ENCODE measurements around the gene TMEM239. TPM values are rescaled to one million over a fixed set of nuclear protein-coding genes. Genes with fewer than 3 reads are reported as not detected.

Gene TMEM239
- total RNA-seq (2022; extraction: Qiagen RNA extraction), result not detected in 5 replicates

DNA sequence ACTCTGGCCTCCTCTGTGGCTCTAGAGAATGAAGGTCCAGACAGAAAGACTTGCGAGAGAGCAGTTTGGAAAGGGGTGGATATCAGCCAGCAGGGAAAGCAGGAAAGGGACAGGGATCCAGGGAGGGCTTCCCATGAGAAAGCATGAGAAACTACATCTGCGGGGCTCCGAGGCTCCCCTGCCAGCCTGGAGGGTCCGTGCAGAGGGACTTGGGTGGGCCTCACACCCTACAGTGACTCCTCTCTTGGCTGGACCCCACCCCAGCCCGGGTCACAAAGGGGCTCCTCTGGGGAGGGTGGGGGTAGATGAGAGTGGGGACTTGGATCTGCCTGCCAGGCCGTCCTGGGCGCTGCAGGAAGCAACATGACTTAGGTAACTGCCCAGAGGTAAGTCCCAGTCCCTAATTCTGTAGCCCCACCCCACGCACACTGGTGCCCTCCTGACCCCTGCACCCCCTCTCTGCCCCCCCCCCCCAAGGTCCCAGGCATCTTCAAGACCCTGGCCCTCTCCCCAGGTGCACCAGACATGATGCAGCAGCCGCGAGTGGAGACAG is at the start of gene TMEM239:
TSS of gene TMEM239 (plus strand) at position 335 of the 553 bp plus-strand sequence. CDS start at position 526, 191 bp downstream.

DNA sequence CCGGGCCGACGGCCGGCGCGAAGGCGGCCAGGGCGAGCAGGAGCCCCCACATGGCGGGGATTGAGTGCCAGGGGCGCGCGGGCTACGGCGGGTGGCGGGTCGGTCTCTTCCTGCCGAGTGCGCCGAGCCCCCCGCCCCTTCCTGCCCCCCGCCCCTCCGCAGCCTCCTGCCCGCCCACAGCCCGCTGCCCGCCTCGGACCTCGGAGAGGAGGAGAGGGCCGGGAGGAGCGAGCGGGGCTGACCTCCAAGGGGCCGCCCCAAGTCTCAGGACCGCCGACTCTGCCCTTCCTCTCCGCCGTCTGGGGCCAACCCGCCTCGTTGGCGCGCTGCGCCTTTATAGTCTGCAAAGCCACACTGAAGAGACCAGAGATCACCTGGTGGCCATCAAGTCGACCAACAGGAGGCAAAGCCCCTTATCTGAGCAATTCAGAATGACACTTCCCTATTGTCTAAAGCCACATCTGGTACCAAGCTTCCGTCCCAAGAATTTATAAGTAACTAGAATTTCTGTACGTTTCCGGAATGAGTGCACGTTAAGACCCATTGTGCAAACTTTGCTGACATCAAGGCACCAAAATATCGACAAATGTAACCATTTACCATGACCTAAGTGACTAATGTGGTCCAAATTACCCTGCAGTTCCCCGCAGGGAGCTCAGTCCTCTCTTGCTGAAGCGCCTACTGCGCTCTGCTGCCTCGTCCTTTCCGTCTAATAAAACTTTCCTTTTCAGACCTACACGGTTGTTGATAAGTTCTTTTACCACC is 15.5 kb upstream of the TMEM239 start, which contains the start of gene CPXM1:
TSS of gene CPXM1 (minus strand) at position 107 of the 765 bp plus-strand sequence. CDS start at position 52, 55 bp downstream.

DNA sequence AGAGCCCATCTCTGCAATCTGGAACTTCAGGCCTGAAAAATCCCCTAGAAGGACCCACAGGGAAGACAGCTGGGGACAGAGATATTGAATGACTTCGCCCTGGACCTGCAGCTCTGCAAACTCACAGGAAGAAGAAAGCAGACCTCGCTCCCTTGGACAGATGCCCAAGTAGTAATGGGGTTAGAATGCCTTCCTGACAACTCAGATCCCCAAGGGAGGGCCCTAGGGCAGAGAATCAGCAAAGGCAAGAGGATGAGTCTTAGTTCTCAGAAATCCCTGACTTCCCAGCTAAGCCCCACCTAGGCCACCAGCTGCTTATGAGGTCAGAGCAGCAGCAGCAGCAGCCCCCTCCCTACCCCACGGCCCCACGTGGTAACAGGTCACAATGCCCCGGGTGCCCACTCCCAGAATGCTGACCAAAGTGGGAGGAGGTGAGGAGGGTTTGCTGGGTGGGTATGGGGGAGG is 1.5 kb upstream of the TMEM239 start, which contains the start of gene C20orf141:
TSS of gene C20orf141 (plus strand) at position 401 of the 465 bp plus-strand sequence. CDS start 198 bp downstream, outside the sequence.

GRCh38 chr20:2840138-2840966 is 24.2 kb downstream of the TMEM239 start, which contains the start of the genes PCED1A and VPS16:
TSS of gene PCED1A (minus strand) at chr20:2840655. CDS start at chr20:2839912, 743 bp downstream.
TSS of gene VPS16 (plus strand) at chr20:2840745. CDS start at chr20:2840775, 30 bp downstream.

Other genes with a start within 250 kb of the TMEM239 start
- gene NOP56, start 163.7 kb upstream of the TMEM239 start, total RNA-seq (2022; extraction: Qiagen RNA extraction), result 545 to 622 TPM (median 573 TPM) in 5 replicates
- gene IDH3B, start 152.1 kb upstream of the TMEM239 start, total RNA-seq (2022; extraction: Qiagen RNA extraction), result 121 to 137 TPM (median 133 TPM) in 5 replicates
- gene EBF4, start 123.6 kb upstream of the TMEM239 start, total RNA-seq (2022; extraction: Qiagen RNA extraction), result 2.0 to 3.0 TPM (median 2.3 TPM) in 5 replicates
- 0.04 TPM in 2 of 5 replicates, not detected in the others for gene CPXM1, start 15.7 kb upstream of the TMEM239 start, total RNA-seq (2022; extraction: Qiagen RNA extraction)
- 0.33 to 0.43 TPM (median 0.39 TPM) in 3 of 5 replicates, not detected in the others for gene C20orf141, start 1.4 kb upstream of the TMEM239 start, total RNA-seq (2022; extraction: Qiagen RNA extraction)
- gene PCED1A, start 24.3 kb downstream of the TMEM239 start, total RNA-seq (2022; extraction: Qiagen RNA extraction), result 16.9 to 28.7 TPM (median 26.2 TPM) in 5 replicates
- 21.4 to 33.9 TPM (median 31.3 TPM) in 5 replicates for gene VPS16, start 24.4 kb downstream of the TMEM239 start, total RNA-seq (2022; extraction: Qiagen RNA extraction)
- gene PTPRA, start 57.1 kb downstream of the TMEM239 start, total RNA-seq (2022; extraction: Qiagen RNA extraction), result 35.3 to 46.4 TPM (median 43.6 TPM) in 5 replicates
- gene GNRH2, start 227.3 kb downstream of the TMEM239 start, total RNA-seq (2022; extraction: Qiagen RNA extraction), result 0.25 to 0.26 TPM in 2 of 5 replicates, not detected in the others
- gene MRPS26, start 229.7 kb downstream of the TMEM239 start, total RNA-seq (2022; extraction: Qiagen RNA extraction), result 114 to 149 TPM (median 143 TPM) in 5 replicates

All from A549 treated with dexamethasone at 1 μM for 4 hours (cell line).